Tibial nerve (tissue), 4 donors: ENCODE data around the gene NIPAL3.

ENCODE experiments used
- CTCF ChIP-seq, 5 experiments: fragments of 200-600 bp in 3 of 5; fragments of 450-650 bp in 2 of 5; sonication (generic) in 3 of 5; IDR thresholded peaks; one replicate each; pipeline ENCODE4 v1.5.1; 2016 to 2019; ENCODE audit warnings: antibody characterized with exemption in 5 of 5, mild to moderate bottlenecking in 3 of 5, moderate library complexity in 2 of 5
- EP300 ChIP-seq, 2 donors: sonication (generic); formaldehyde crosslinking; IDR thresholded peaks; one replicate each; pipeline ENCODE4 v1.6.1; 2017; ENCODE audit warnings: antibody characterized with exemption in 2 of 2, mild to moderate bottlenecking in 1 of 2
- POLR2A ChIP-seq, 2 donors: fragments of 450-650 bp; IDR thresholded peaks; one replicate each; pipeline ENCODE4 v1.6.1; 2017; ENCODE audit warnings: antibody characterized with exemption in 2 of 2, mild to moderate bottlenecking in 2 of 2, moderate library complexity in 2 of 2

- no peak for TF ChIP-seq CTCF (IDR thresholded peaks at IDR 0.05)
- TF ChIP-seq POLR2A (IDR thresholded peaks at IDR 0.05): no peak
- TF ChIP-seq EP300 (IDR thresholded peaks at IDR 0.05): no peak
These were observed 65.5 kb downstream of the NIPAL3 start for GRCh38 chr1:24481101-24481500.
